H9 (cell line): ENCODE data around the gene SMARCD3. TPM values are rescaled to one million over a fixed set of nuclear protein-coding genes. Genes with fewer than 3 reads are reported as not detected.

Experiments used
- DNase-seq: peaks from one replicate; pipeline ENCODE4 v3.0.0-alpha.2; 2017
- H2AFZ ChIP-seq: one replicate; pipeline ENCODE4 v1.6.1; 2013; ENCODE audit warnings: mild to moderate bottlenecking, low read length, control low read depth, moderate library complexity
- H2AK5ac ChIP-seq: 2 replicates; pipeline ENCODE4 v1.6.1; 2013; ENCODE audit warnings: low read length, control low read depth, mixed read lengths; ENCODE audit not compliant: insufficient read length
- H2BK120ac ChIP-seq: one replicate; pipeline ENCODE4 v1.6.1; 2013; ENCODE audit warnings: low read depth, mild to moderate bottlenecking, low read length, control low read depth, inconsistent platforms; ENCODE audit not compliant: poor library complexity, severe bottlenecking
- H2BK12ac ChIP-seq: 2 replicates; pipeline ENCODE4 v1.6.1; 2013; ENCODE audit warnings: low read length, control low read depth, mixed read lengths, low read depth; ENCODE audit not compliant: insufficient read length
- H2BK15ac ChIP-seq: 2 replicates; pipeline ENCODE4 v1.6.1; 2013; ENCODE audit warnings: low read depth, low read length, control low read depth
- H2BK20ac ChIP-seq: one replicate; pipeline ENCODE4 v1.6.1; 2013; ENCODE audit warnings: low read depth, mild to moderate bottlenecking, low read length, control low read depth, inconsistent platforms; ENCODE audit not compliant: poor library complexity, severe bottlenecking
- H2BK5ac ChIP-seq: 2 replicates; pipeline ENCODE4 v1.6.1; 2013; ENCODE audit warnings: low read length, control low read depth, mixed read lengths; ENCODE audit not compliant: insufficient read length
- H3K14ac ChIP-seq: 2 replicates; pipeline ENCODE4 v1.6.1; 2013; ENCODE audit warnings: low read length, control low read depth; ENCODE audit not compliant: insufficient read depth
- H3K18ac ChIP-seq: 2 replicates; pipeline ENCODE4 v1.6.1; 2013; ENCODE audit warnings: low read depth, mild to moderate bottlenecking, mixed read lengths, low read length, control low read depth; ENCODE audit not compliant: insufficient read length
- H3K23ac ChIP-seq: 2 replicates; pipeline ENCODE4 v1.6.1; 2013; ENCODE audit warnings: low read length, control low read depth, mixed read lengths, low read depth; ENCODE audit not compliant: insufficient read length
- H3K23me2 ChIP-seq: 2 replicates; pipeline ENCODE4 v1.6.1; 2013; ENCODE audit warnings: low read depth, mild to moderate bottlenecking, mixed read lengths, low read length, control low read depth; ENCODE audit not compliant: insufficient read length, poor library complexity, severe bottlenecking
- H3K27ac ChIP-seq: 2 replicates; pipeline ENCODE4 v1.5.1; 2013; ENCODE audit warnings: low read length, control low read depth, mixed read lengths, low read depth; ENCODE audit not compliant: insufficient read length
- H3K27me3 ChIP-seq: 2 replicates; pipeline ENCODE4 v1.6.1; 2013; ENCODE audit warnings: low read length, control low read depth, inconsistent platforms; ENCODE audit not compliant: insufficient read depth
- H3K4ac ChIP-seq: 2 replicates; pipeline ENCODE4 v1.6.1; 2013; ENCODE audit warnings: low read depth, mild to moderate bottlenecking, control low read depth, inconsistent platforms, low read length, moderate library complexity
- H3K4me1 ChIP-seq: 2 replicates; pipeline ENCODE4 v1.6.1; 2013; ENCODE audit warnings: low read length, control low read depth, inconsistent platforms; ENCODE audit not compliant: insufficient read depth
- H3K4me2 ChIP-seq: 2 replicates; pipeline ENCODE4 v1.6.1; 2013; ENCODE audit warnings: low read length, control low read depth, mixed read lengths; ENCODE audit not compliant: insufficient read length, insufficient read depth
- H3K56ac ChIP-seq: 2 replicates; pipeline ENCODE4 v1.6.1; 2013; ENCODE audit warnings: low read depth, mild to moderate bottlenecking, mixed read lengths, low read length, control low read depth; ENCODE audit not compliant: insufficient read length
- H3K79me1 ChIP-seq: 2 replicates; pipeline ENCODE4 v1.6.1; 2013; ENCODE audit warnings: low read depth, mild to moderate bottlenecking, moderate library complexity, low read length, control low read depth, inconsistent platforms; ENCODE audit not compliant: insufficient read depth, poor library complexity, severe bottlenecking
- H3K79me2 ChIP-seq: 2 replicates; pipeline ENCODE4 v1.6.1; 2013; ENCODE audit warnings: low read length, control low read depth, inconsistent platforms; ENCODE audit not compliant: insufficient read depth
- H3K9ac ChIP-seq: 2 replicates; pipeline ENCODE4 v1.6.1; 2013; ENCODE audit warnings: low read length, control low read depth, mixed read lengths; ENCODE audit not compliant: insufficient read length; ENCODE audit errors: extremely low read depth
- H3K9me3 ChIP-seq: one replicate; pipeline ENCODE4 v1.6.1; 2013; ENCODE audit warnings: low read depth, low read length, inconsistent platforms; ENCODE audit not compliant: control insufficient read depth
- H3T11ph ChIP-seq: one replicate; pipeline ENCODE4 v1.6.1; 2013; ENCODE audit warnings: mild to moderate bottlenecking, low read length, control low read depth, inconsistent platforms
- H4K20me1 ChIP-seq: one replicate; pipeline ENCODE4 v1.6.1; 2013; ENCODE audit not compliant: control insufficient read depth, insufficient read length, insufficient read depth
- H4K5ac ChIP-seq: 2 replicates; pipeline ENCODE4 v1.6.1; 2013; ENCODE audit warnings: low read depth, mild to moderate bottlenecking, mixed read lengths, low read length, control low read depth; ENCODE audit not compliant: insufficient read length
- H4K8ac ChIP-seq: replicated peaks from 2 replicates; pipeline ENCODE4 v1.6.1; 2013; ENCODE audit warnings: low read length, control low read depth, mixed read lengths, low read depth; ENCODE audit not compliant: insufficient read length
- H4K91ac ChIP-seq: 2 replicates; pipeline ENCODE4 v1.6.1; 2013; ENCODE audit warnings: low read depth, mild to moderate bottlenecking, moderate library complexity, mixed read lengths, low read length, control low read depth; ENCODE audit not compliant: insufficient read length
- H3K27ac Mint-ChIP-seq, 3 experiments: 2 replicates in 2 of 3; 3 replicates in 1 of 3; pipeline ENCODE4 v1.8.0; 2020 to 2021; ENCODE audit warnings: mixed read lengths in 3 of 3, mild to moderate bottlenecking in 1 of 3, moderate library complexity in 1 of 3
- H3K27me3 Mint-ChIP-seq: 2 replicates; pipeline ENCODE4 v1.8.0; 2021; ENCODE audit warnings: low read depth, mild to moderate bottlenecking, moderate library complexity, mixed read lengths
- H3K36me3 Mint-ChIP-seq, 3 experiments: 2 replicates in 2 of 3; 3 replicates in 1 of 3; pipeline ENCODE4 v1.8.0; 2020 to 2021; ENCODE audit warnings: low read depth in 3 of 3, mixed read lengths in 3 of 3; ENCODE audit not compliant: insufficient read depth in 1 of 3
- H3K4me1 Mint-ChIP-seq, 2 experiments: 2 replicates each; pipeline ENCODE4 v1.8.0; 2020; ENCODE audit warnings: mixed read lengths in 2 of 2
- H3K4me3 Mint-ChIP-seq, 2 experiments: 2 replicates in 1 of 2; 3 replicates in 1 of 2; pipeline ENCODE4 v1.8.0; 2020 to 2021; ENCODE audit warnings: mild to moderate bottlenecking in 2 of 2, mixed read lengths in 2 of 2, moderate library complexity in 1 of 2
- H3K9me3 Mint-ChIP-seq, 2 experiments: 2 replicates in 1 of 2; 3 replicates in 1 of 2; pipeline ENCODE4 v1.8.0; 2020; ENCODE audit warnings: mild to moderate bottlenecking in 2 of 2, mixed read lengths in 2 of 2, moderate library complexity in 1 of 2
- CTCF ChIP-seq: fragments of 200-600 bp; sonication (generic); conservative IDR thresholded peaks from 3 replicates; pipeline ENCODE4 v1.8.0; 2021; ENCODE audit warnings: antibody characterized with exemption, mild to moderate bottlenecking
- WGBS: extraction: QIAGEN DNeasy Blood & Tissue Kit; methylation state at CpG from one replicate; pipeline ENCODE4 v1.1.7; 2013; ENCODE audit warnings: missing lambda C conversion rate, low lambda C conversion rate, mixed read lengths; ENCODE audit not compliant: insufficient read length; ENCODE audit errors: extremely low coverage; 5-methylcytosine and 5-hydroxymethylcytosine counted together
- total RNA-seq: library from RNA; stranded (reverse); gene quantifications from 2 replicates; pipeline ENCODE4 v1.2.1, GENCODE V29; 2021

Gene SMARCD3
- total RNA-seq, 1 experiment from 2014 or later = 5.0 TPM

- H3K79me1 ChIP-seq = no peaks in the 10 kb centered on the region
- H4K20me1 ChIP-seq = peaks cover 3% of the 10 kb centered on the region
- H2AFZ ChIP-seq = no peak overlapping the region
- no peak overlapping the region for H3K4me2 ChIP-seq
- no CpG with 5 or more reads among the region's 9 CpGs for WGBS
- Mint-ChIP-seq H3K4me3 (no peak overlapping the region), H3K9me3 (no peaks in the 10 kb centered on the region), H3K27ac (no peak overlapping the region), H3K4me1 (peaks cover 13 to 16% of the 10 kb centered on the region in 2 experiments), H3K36me3 (peaks cover 3 to 20% (median 6%) of the 10 kb centered on the region in 3 experiments; a peak in 6 of 7 replicates), H3K27me3 (peaks cover 33% of the 10 kb centered on the region)
- H2BK120ac ChIP-seq = no peak overlapping the region
- H3K23ac ChIP-seq = no peak overlapping the region
- H2BK12ac ChIP-seq = no peak overlapping the region
- H3K9me3 ChIP-seq = no peaks in the 10 kb centered on the region
- no peak overlapping the region for H3K4ac ChIP-seq
- H3K79me2 ChIP-seq = no peaks in the 10 kb centered on the region
- no peak overlapping the region for H3K14ac ChIP-seq
- no peak overlapping the region for H2BK5ac ChIP-seq
- no peak overlapping the region for H3T11ph ChIP-seq
- DNase-seq = no peak
- no peaks in the 10 kb centered on the region for H3K23me2 ChIP-seq
- no peak overlapping the region for H2BK20ac ChIP-seq
- H2BK15ac ChIP-seq = no peak overlapping the region
- H4K5ac ChIP-seq = no peak overlapping the region
- peaks cover 5% of the 10 kb centered on the region; the same call in 1 of the 2 replicates for H3K4me1 ChIP-seq
- no peak overlapping the region for H3K27ac ChIP-seq
- H4K8ac ChIP-seq = no peak overlapping the region
- no peak overlapping the region for H4K91ac ChIP-seq
- H3K9ac ChIP-seq = no peak overlapping the region
- H3K27me3 ChIP-seq = no peaks in the 10 kb centered on the region
- no peak overlapping the region for H3K56ac ChIP-seq
- H2AK5ac ChIP-seq = no peak overlapping the region
- no peak overlapping the region for H3K18ac ChIP-seq
- TF ChIP-seq CTCF = no peak
These were observed 40.1 kb downstream of the SMARCD3 start for GRCh38 chr7:151208253-151208862.
